WTC11 (cell line): ENCODE measurements around the gene ACHE.
"Not testable (repeated sequence)": the region's sequence is repeated elsewhere in the genome, so short reads cannot be mapped to it uniquely, and the experiment has no call there.

Source experiments
- ATF2 ChIP-seq: sonication (generic); formaldehyde crosslinking; IDR thresholded peaks from 2 replicates; pipeline ENCODE4 v1.8.1; 2022; ENCODE audit warnings: low read depth, missing genetic modification reagents, borderline replicate concordance
- CREB1 ChIP-seq: sonication (generic); formaldehyde crosslinking; IDR thresholded peaks from 2 replicates; pipeline ENCODE4 v1.8.0; 2023; ENCODE audit warnings: mild to moderate bottlenecking, missing genetic modification reagents
- CTCF ChIP-seq: fragments of 200-600 bp; IDR thresholded peaks from 2 replicates; pipeline ENCODE4 v1.8.0; 2022; ENCODE audit warnings: antibody characterized with exemption
- ETV6 ChIP-seq: sonication (generic); formaldehyde crosslinking; IDR thresholded peaks from 2 replicates; pipeline ENCODE4 v1.8.1; 2022; ENCODE audit warnings: mild to moderate bottlenecking, missing genetic modification reagents
- SP1 ChIP-seq: sonication (generic); formaldehyde crosslinking; conservative IDR thresholded peaks from 2 replicates; pipeline ENCODE4 v1.8.1; 2022; ENCODE audit warnings: missing genetic modification reagents

- not testable (repeated sequence) for TF ChIP-seq SP1 (CRISPR knock-in tag); CTCF; CREB1; ETV6 (CRISPR knock-in tag); ATF2 (CRISPR knock-in tag)
Observed at GRCh38 chr7:100919779-100920437, 24.2 kb upstream of the ACHE start.
